ENCODE measurements around the gene PRKCQ. TPM values are rescaled to one million over a fixed set of nuclear protein-coding genes. Genes with fewer than 3 reads are reported as not detected.

PRKCQ gene
- total and polyA plus RNA-seq, 7 experiments from 2014 or later: 44.3 to 74.5 (median 65.8) TPM

DNA sequence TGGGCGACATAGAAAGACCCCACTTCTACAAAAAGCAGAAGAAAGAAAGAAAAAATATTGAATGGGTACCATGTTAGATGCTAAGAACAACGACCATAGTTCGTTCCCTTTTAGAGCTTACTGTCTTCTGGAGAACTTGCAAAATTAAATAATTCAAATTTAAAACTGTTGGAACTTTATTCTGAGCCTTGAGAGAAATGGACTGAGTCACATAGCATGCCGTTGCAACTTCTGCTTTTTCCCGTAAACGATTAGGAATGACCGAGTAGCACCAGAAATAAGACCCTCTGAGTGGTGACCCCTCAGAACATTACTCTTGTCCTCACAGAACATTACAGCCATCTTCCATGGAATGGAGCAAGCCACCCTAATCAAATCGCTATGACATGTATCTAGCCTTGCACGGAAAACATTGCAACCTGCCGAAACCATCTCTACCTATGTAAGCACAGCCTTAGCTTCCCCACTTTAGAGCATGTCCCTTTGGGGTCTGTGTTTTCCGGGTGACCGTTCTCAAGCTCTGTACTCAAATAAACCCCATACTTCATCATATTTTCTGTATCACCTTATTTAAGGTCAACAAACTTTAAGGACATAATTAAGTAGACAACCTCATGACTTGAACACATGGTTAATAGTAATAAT is 179.1 kb downstream of the PRKCQ start:
- Histone ChIP-seq H3K9me3 (ENCODE audit: control insufficient read depth in 2 of 3, low read length in 3 of 3) (no peaks in the 10 kb centered on the region), H3K27me3 (ENCODE audit: control insufficient read depth in 2 of 2, insufficient read depth in 2 of 2, low read length in 2 of 2) (no peaks in the 10 kb centered on the region), H3K4me3 (ENCODE audit: low read length) (no peak overlapping the region), H3K4me1 (ENCODE audit: control insufficient read depth in 2 of 2, insufficient read depth in 2 of 2, low read length in 2 of 2) (peaks cover 0 to 8% of the 10 kb centered on the region in 2 donors), H3K36me3 (ENCODE audit: control insufficient read depth in 2 of 3, insufficient read depth in 3 of 3, low read length in 3 of 3) (no peaks in the 10 kb centered on the region), H3K27ac (ENCODE audit: low read depth, low read length) (no peak overlapping the region)
- H3K4me1 Mint-ChIP-seq: peaks cover 0 to 30% (median 11%) of the 10 kb centered on the region in 7 donors
- H3K27me3 Mint-ChIP-seq: peaks cover 0 to 13% (median 0%) of the 10 kb centered on the region in 5 donors
- peaks cover 0 to 7% (median 0%) of the 10 kb centered on the region in 5 donors for H3K36me3 Mint-ChIP-seq
- ATAC-seq: no peak
- intact Hi-C loops (cut with micrococcal nuclease): loop anchor here (1.0 to 5.0 kb wide), 11 partner anchors 19 to 389 kb away; partner anchors contain the start of gene PFKFB3 (in 2 of the 2)
- H3K27ac Mint-ChIP-seq: peak overlapping the region in 5 of 9 donors; percentile 36 to 77 (median 54)
- CTCF ChIA-PET: interaction anchor here (0.6 to 4.2 kb wide), 29 partner anchors 9 to 387 kb away, joined by 3 to 82 read pairs (median 5); partner anchors contain the start of gene PFKFB3
- POLR2A ChIA-PET: interaction anchor here (0.5 to 3.9 kb wide), 14 partner anchors 9 to 926 kb away, joined by 3 to 30 read pairs (median 4); partner anchors contain the start of gene PFKFB3
- no peak for DNase-seq
- H3K4me3 Mint-ChIP-seq: no peak overlapping the region
- no peaks in the 10 kb centered on the region for H3K9me3 Mint-ChIP-seq

GRCh38 chr10:6400331-6400730 is 179.7 kb downstream of the PRKCQ start:
- DNase-seq (no peak), ATAC-seq (peak; percentile 21)
- Histone ChIP-seq H3K4me1 (ENCODE audit: control insufficient read depth in 2 of 2, insufficient read depth in 2 of 2, low read length in 2 of 2) (peaks cover 0 to 7% of the 10 kb centered on the region in 2 donors), H3K4me3 (ENCODE audit: low read length) (no peak overlapping the region), H3K9me3 (ENCODE audit: control insufficient read depth in 2 of 3, low read length in 3 of 3) (no peaks in the 10 kb centered on the region), H3K27me3 (ENCODE audit: control insufficient read depth in 2 of 2, insufficient read depth in 2 of 2, low read length in 2 of 2) (no peaks in the 10 kb centered on the region), H3K36me3 (ENCODE audit: control insufficient read depth in 2 of 3, insufficient read depth in 3 of 3, low read length in 3 of 3) (no peaks in the 10 kb centered on the region), H3K27ac (ENCODE audit: low read depth, low read length) (no peak overlapping the region)
- Mint-ChIP-seq H3K4me3 (no peak overlapping the region), H3K36me3 (peaks cover 0 to 7% (median 0%) of the 10 kb centered on the region in 5 donors), H3K27me3 (peaks cover 0 to 13% (median 0%) of the 10 kb centered on the region in 5 donors), H3K27ac (peak overlapping the region in 1 of 9 donors; percentile 30), H3K4me1 (peaks cover 0 to 30% (median 11%) of the 10 kb centered on the region in 7 donors), H3K9me3 (no peaks in the 10 kb centered on the region)
- ChIA-PET POLR2A (interaction anchor here (0.5 to 3.9 kb wide), 6 partner anchors 10 to 263 kb away, joined by 3 to 30 read pairs (median 6); no protein-coding TSS in a partner anchor), CTCF (interaction anchor here (0.6 to 4.2 kb wide), 14 partner anchors 10 to 300 kb away, joined by 3 to 82 read pairs (median 6); partner anchors contain the start of gene PFKFB3)
- intact Hi-C loops (cut with micrococcal nuclease): loop anchor here (2.0 to 5.0 kb wide), 5 partner anchors 52 to 388 kb away; no protein-coding TSS in a partner anchor

DNA sequence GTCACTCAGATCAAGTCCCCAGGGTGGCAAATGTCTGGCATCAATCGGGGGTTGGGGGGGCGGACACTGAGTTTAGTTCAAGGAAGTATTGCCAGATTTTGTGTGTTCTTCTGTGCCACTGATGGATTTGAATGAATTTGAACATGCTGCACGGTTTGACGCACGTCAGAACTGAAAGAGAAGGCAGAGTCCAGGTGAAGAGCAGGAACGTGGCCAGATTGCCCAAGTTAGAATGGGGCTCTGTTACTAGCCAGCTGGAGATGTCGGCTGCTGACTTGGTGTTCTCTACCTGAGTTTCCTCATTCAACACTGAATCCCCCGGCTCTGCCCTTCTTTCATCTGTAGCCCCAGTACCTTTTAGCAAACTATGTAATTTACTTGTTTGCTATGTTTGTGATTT is 180.2 kb downstream of the PRKCQ start:
- Histone ChIP-seq H3K27me3 (ENCODE audit: control insufficient read depth in 2 of 2, insufficient read depth in 2 of 2, low read length in 2 of 2) (no peaks in the 10 kb centered on the region), H3K27ac (ENCODE audit: low read depth, low read length) (no peak overlapping the region), H3K4me3 (ENCODE audit: low read length) (no peak overlapping the region), H3K36me3 (ENCODE audit: control insufficient read depth in 2 of 3, insufficient read depth in 3 of 3, low read length in 3 of 3) (no peaks in the 10 kb centered on the region), H3K9me3 (ENCODE audit: control insufficient read depth in 2 of 3, low read length in 3 of 3) (no peaks in the 10 kb centered on the region), H3K4me1 (ENCODE audit: control insufficient read depth in 2 of 2, insufficient read depth in 2 of 2, low read length in 2 of 2) (peaks cover 0 to 7% of the 10 kb centered on the region in 2 donors)
- Mint-ChIP-seq H3K9me3 (no peaks in the 10 kb centered on the region), H3K4me3 (no peak overlapping the region), H3K27ac (peak overlapping the region in 2 of 9 donors; percentile 29 to 30), H3K4me1 (peaks cover 0 to 29% (median 11%) of the 10 kb centered on the region in 7 donors), H3K27me3 (peaks cover 0 to 11% (median 0%) of the 10 kb centered on the region in 5 donors), H3K36me3 (peaks cover 0 to 7% (median 0%) of the 10 kb centered on the region in 5 donors)
- no peak for ATAC-seq
- DNase-seq: no peak
- CTCF ChIA-PET: interaction anchor here (0.6 to 4.2 kb wide), 8 partner anchors 59 to 292 kb away, joined by 3 to 82 read pairs (median 14); partner anchors contain the start of gene PFKFB3
- intact Hi-C loops (cut with micrococcal nuclease): loop anchor here (2.0 to 5.0 kb wide), 5 partner anchors 51 to 388 kb away; no protein-coding TSS in a partner anchor
- POLR2A ChIA-PET: interaction anchor here (1.1 to 3.9 kb wide), 3 partner anchors 10 to 370 kb away, joined by 3 to 30 read pairs (median 11); no protein-coding TSS in a partner anchor

GRCh38 chr10:6399231-6399741 is 180.8 kb downstream of the PRKCQ start:
- no peak for DNase-seq
- H3K4me3 Mint-ChIP-seq: no peak overlapping the region
- H3K27me3 ChIP-seq (ENCODE audit: control insufficient read depth in 2 of 2, insufficient read depth in 2 of 2, low read length in 2 of 2): no peaks in the 10 kb centered on the region
- intact Hi-C loops (cut with micrococcal nuclease): no loop called here
- H3K27me3 Mint-ChIP-seq: peaks cover 0 to 6% (median 0%) of the 10 kb centered on the region in 5 donors
- H3K27ac ChIP-seq (ENCODE audit: low read depth, low read length): no peak overlapping the region
- H3K36me3 Mint-ChIP-seq: peaks cover 0 to 8% (median 0%) of the 10 kb centered on the region in 5 donors
- no peaks in the 10 kb centered on the region for H3K9me3 ChIP-seq (ENCODE audit: control insufficient read depth in 2 of 3, low read length in 3 of 3)
- POLR2A ChIA-PET: interaction anchor here (0.6 to 3.9 kb wide), 5 partner anchors 8 to 369 kb away, joined by 3 to 30 read pairs (median 3); no protein-coding TSS in a partner anchor
- no peaks in the 10 kb centered on the region for H3K36me3 ChIP-seq (ENCODE audit: control insufficient read depth in 2 of 3, insufficient read depth in 3 of 3, low read length in 3 of 3)
- no peaks in the 10 kb centered on the region for H3K9me3 Mint-ChIP-seq
- ATAC-seq: peak; percentile 18
- H3K4me1 Mint-ChIP-seq: peaks cover 0 to 24% (median 11%) of the 10 kb centered on the region in 7 donors
- CTCF ChIA-PET: interaction anchor here (0.6 to 3.1 kb wide), 13 partner anchors 11 to 544 kb away, joined by 3 to 15 read pairs (median 4); partner anchors contain the start of gene PFKFB3
- H3K4me1 ChIP-seq (ENCODE audit: control insufficient read depth in 2 of 2, insufficient read depth in 2 of 2, low read length in 2 of 2): peaks cover 0 to 7% of the 10 kb centered on the region in 2 donors
- H3K27ac Mint-ChIP-seq: peak overlapping the region in 2 of 9 donors; percentile 15 to 25
- no peak overlapping the region for H3K4me3 ChIP-seq (ENCODE audit: low read length)

DNA sequence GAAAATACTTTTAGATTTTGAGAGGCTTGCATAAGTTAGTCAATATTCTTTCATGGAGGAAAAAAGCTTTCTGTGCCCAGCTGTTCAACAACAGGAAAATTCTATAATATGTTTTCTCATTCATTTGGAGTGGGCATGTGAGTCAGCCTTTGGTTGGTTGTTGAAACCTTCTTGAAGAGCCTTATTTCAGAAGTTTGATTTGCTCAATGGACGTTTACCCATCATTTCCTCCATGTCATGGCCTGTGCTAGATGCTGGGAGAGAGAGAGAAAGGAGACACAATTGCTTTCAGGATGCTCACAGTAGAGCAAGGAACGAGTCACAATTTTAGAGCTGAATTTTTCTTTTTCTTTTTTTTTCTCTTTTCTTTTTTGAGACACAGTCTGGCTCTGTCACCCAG is 181.7 kb downstream of the PRKCQ start:
- Histone ChIP-seq H3K9me3 (ENCODE audit: control insufficient read depth in 2 of 3, low read length in 3 of 3) (no peaks in the 10 kb centered on the region), H3K27ac (ENCODE audit: low read depth, low read length) (no peak overlapping the region), H3K27me3 (ENCODE audit: control insufficient read depth in 2 of 2, insufficient read depth in 2 of 2, low read length in 2 of 2) (no peaks in the 10 kb centered on the region), H3K36me3 (ENCODE audit: control insufficient read depth in 2 of 3, insufficient read depth in 3 of 3, low read length in 3 of 3) (no peaks in the 10 kb centered on the region), H3K4me3 (ENCODE audit: low read length) (no peak overlapping the region), H3K4me1 (ENCODE audit: control insufficient read depth in 2 of 2, insufficient read depth in 2 of 2, low read length in 2 of 2) (peaks cover 0 to 7% of the 10 kb centered on the region in 2 donors)
- intact Hi-C loops (cut with micrococcal nuclease): no loop called here
- ChIA-PET CTCF (interaction anchor here (0.6 to 3.1 kb wide), 14 partner anchors 12 to 1358 kb away, joined by 3 to 15 read pairs (median 4); partner anchors contain the start of gene PFKFB3), POLR2A (interaction anchor here (0.6 to 3.9 kb wide), 5 partner anchors 50 to 1933 kb away, joined by 3 to 30 read pairs (median 4); no protein-coding TSS in a partner anchor)
- no peak for DNase-seq
- no peaks in the 10 kb centered on the region for H3K9me3 Mint-ChIP-seq
- no peak overlapping the region for H3K27ac Mint-ChIP-seq
- H3K36me3 Mint-ChIP-seq: peaks cover 0 to 16% (median 7%) of the 10 kb centered on the region in 5 donors
- H3K4me3 Mint-ChIP-seq: peak overlapping the region in 1 of 10 donors; percentile 13
- ATAC-seq: peak; percentile 28
- H3K27me3 Mint-ChIP-seq: peaks cover 0 to 4% (median 0%) of the 10 kb centered on the region in 5 donors
- H3K4me1 Mint-ChIP-seq: peaks cover 0 to 24% (median 11%) of the 10 kb centered on the region in 7 donors

- Histone ChIP-seq H3K4me3 (ENCODE audit: low read length) (no peak overlapping the region), H3K9me3 (ENCODE audit: control insufficient read depth in 2 of 3, low read length in 3 of 3) (no peaks in the 10 kb centered on the region), H3K27me3 (ENCODE audit: control insufficient read depth in 2 of 2, insufficient read depth in 2 of 2, low read length in 2 of 2) (no peaks in the 10 kb centered on the region), H3K4me1 (ENCODE audit: control insufficient read depth in 2 of 2, insufficient read depth in 2 of 2, low read length in 2 of 2) (peaks cover 0 to 2% of the 10 kb centered on the region in 2 donors), H3K36me3 (ENCODE audit: control insufficient read depth in 2 of 3, insufficient read depth in 3 of 3, low read length in 3 of 3) (no peaks in the 10 kb centered on the region), H3K27ac (ENCODE audit: low read depth, low read length) (no peak overlapping the region)
- peak; percentile 70 for ATAC-seq
- Mint-ChIP-seq H3K4me1 (peaks cover 0 to 15% (median 3%) of the 10 kb centered on the region in 7 donors), H3K36me3 (peaks cover 0 to 25% (median 15%) of the 10 kb centered on the region in 5 donors), H3K4me3 (no peak overlapping the region), H3K9me3 (peaks cover 0 to 3% (median 0%) of the 10 kb centered on the region in 11 donors), H3K27me3 (no peaks in the 10 kb centered on the region), H3K27ac (peak overlapping the region in 1 of 9 donors; percentile 1)
- ChIA-PET POLR2A (interaction anchor here (0.6 kb wide), 2 partner anchors 13 to 298 kb away, joined by 3 to 4 read pairs; no protein-coding TSS in a partner anchor), CTCF (interaction anchor here (0.9 to 3.1 kb wide), 3 partner anchors 14 to 198 kb away, joined by 4 to 15 read pairs (median 7); partner anchors contain the start of gene PFKFB3)
- DNase-seq: no peak
- intact Hi-C loops (cut with micrococcal nuclease): no loop called here
These were observed 183.4 kb downstream of the PRKCQ start for GRCh38 chr10:6396652-6397051.

Data from naive thymus-derived CD4-positive, alpha-beta T cell (primary cell).